Measurements from ENCODE around the gene ADM.

Gene ADM

GRCh38 chr11:10298342-10298741, 6.5 kb upstream of the ADM start:
- in situ Hi-C loops (cut with MboI; ENCODE audit: low pct_unique_long_range_greater_than_20kb, low sequenced_read_pairs, unreplicated experiment): no loop called here
- peak; percentile 19 for TF ChIP-seq CTCF (IDR thresholded peaks at IDR 0.05; ENCODE audit: extremely low read depth, insufficient read depth, missing control alignments)
- peak; percentile 84 for DNase-seq (ENCODE audit: low spot score)

DNA sequence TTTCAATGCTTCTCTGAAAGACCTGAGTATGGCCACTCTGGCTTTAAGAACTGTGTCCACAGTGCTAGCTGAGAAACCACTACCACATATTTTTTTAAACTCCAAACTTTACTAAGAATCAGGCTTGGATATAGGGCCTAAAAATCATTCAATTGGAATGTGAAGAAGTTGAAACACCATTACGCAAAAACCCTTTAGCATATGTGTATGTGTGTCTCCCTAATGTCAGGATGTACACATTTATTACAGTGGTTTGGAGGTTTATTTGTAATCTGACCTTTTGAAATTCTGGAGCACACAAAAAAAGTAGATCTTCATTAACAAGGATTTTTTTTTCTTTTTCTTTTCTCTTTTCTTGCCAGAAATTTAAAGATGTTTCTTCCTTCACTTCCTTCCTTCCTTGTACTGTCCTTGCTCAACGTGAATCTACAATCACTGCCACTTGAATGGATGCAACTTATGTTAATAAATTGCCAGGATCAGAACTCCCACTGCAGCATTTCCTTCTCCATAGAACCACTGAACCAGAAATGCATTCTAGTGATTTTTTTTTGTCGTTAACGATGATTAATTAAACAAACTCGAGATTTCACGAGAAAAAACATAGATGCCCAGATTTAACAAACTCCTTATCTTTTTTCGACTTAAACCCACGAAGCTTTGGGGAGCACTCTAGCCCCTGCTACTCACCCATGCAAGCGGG, 3.1 kb upstream of the ADM start:
- no peak for DNase-seq (ENCODE audit: low spot score)
- TF ChIP-seq CTCF (IDR thresholded peaks at IDR 0.05; ENCODE audit: extremely low read depth, insufficient read depth, missing control alignments): no peak
- in situ Hi-C loops (cut with MboI; ENCODE audit: low pct_unique_long_range_greater_than_20kb, low sequenced_read_pairs, unreplicated experiment): loop anchor here (25.0 kb wide), 2 partner anchors 315 to 440 kb away; no protein-coding TSS in a partner anchor

- in situ Hi-C loops (cut with MboI; ENCODE audit: low pct_unique_long_range_greater_than_20kb, low sequenced_read_pairs, unreplicated experiment): loop anchor here (25.0 kb wide), 2 partner anchors 315 to 440 kb away; no protein-coding TSS in a partner anchor
- TF ChIP-seq CTCF (IDR thresholded peaks at IDR 0.05; ENCODE audit: extremely low read depth, insufficient read depth, missing control alignments): no peak
- DNase-seq (ENCODE audit: low spot score): no peak
Measured at GRCh38 chr11:10302359-10302743, 2.5 kb upstream of the ADM start.

DNA sequence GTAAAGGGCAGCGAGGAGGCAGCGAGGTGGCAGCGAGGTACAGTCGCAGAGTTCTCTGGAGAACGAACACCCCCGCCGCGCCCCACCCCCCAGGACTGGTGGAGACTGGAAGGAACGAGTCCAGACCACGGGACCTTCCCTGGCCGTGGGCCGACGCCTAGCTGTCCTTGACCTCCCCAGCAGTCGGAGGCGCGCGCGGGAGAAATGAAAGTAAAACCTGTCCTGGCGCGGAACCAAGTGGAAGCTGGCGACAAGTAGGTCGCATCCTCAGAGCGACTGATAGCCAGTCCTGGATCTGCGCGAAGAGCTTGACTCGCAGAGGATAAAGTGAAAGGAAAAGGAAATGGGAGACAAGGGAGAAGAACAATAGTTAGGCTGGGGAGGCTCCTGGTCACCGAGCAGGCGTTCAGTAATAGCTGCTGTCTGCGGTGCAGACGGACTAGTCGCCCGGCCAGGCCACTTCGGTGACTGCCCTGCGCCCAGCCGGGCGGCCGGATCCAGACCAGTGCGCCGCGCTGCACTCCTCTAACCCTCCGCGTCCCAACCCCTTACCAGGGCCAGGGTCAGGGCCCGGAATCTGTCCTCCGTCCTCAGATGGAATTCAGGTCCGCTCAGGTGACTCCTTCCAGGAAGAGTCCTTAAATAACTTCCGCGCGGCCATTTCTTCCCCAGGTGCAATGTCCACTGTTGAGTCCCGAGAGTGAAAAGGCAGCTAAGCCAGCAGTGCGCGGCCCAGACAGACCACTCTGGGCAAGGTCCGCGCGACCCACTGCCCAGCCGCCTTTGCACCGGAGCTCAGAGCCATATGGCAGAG, 1.9 kb upstream of the ADM start:
- in situ Hi-C loops (cut with MboI; ENCODE audit: low pct_unique_long_range_greater_than_20kb, low sequenced_read_pairs, unreplicated experiment): loop anchor here (25.0 kb wide), 2 partner anchors 316 to 441 kb away; no protein-coding TSS in a partner anchor
- no peak for DNase-seq (ENCODE audit: low spot score)
- TF ChIP-seq CTCF (IDR thresholded peaks at IDR 0.05; ENCODE audit: extremely low read depth, insufficient read depth, missing control alignments): no peak

DNA sequence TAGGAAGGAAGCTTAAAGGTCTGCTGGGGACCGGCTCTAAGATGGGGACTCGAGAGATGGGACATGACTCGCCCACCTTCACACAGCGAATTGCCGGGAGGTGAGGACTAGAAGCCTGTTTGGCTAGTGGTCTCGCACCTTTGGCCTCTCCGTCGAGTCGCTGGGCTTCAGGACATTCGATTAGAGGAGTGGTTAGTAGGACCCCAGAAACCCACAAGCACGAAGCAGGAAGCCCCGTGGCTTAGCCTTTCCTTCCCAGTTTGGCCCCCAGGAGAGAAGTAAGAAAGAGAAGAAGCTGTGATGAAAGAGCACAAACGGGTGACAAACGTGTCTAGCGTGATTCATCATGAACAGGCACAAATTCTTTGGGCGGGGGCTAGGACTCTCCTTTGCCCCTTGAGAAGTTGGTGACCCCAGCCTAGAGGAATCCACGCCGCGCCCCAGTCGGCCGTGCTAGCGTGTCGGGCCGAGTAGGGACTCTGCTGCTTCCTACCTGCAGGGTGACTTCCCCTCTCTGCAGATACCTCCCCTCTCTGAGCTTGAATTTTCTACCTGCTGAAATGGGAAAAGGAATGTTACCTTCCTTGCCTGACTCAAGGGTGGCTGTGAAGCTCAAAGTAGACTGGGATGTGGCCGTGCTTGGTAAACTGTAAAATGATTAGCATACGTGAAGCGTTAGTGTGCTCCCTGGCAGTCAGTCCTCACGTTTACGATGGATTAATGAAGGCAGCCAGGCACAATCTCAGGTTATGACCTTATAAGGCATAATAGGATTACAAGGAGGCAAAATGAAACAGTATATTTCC, 1.1 kb upstream of the ADM start:
- DNase-seq (ENCODE audit: low spot score): no peak
- TF ChIP-seq CTCF (IDR thresholded peaks at IDR 0.05; ENCODE audit: extremely low read depth, insufficient read depth, missing control alignments): no peak
- in situ Hi-C loops (cut with MboI; ENCODE audit: low pct_unique_long_range_greater_than_20kb, low sequenced_read_pairs, unreplicated experiment): loop anchor here (25.0 kb wide), 2 partner anchors 316 to 441 kb away; no protein-coding TSS in a partner anchor
